HuH-7 (cell line): ENCODE data around the gene NUTM2D.
"Not testable (repeated sequence)": the region's sequence is repeated elsewhere in the genome, so short reads cannot be mapped to it uniquely, and the experiment has no call there.

Source experiments
- DNase-seq: peaks from one replicate; pipeline ENCODE4 v3.0.0; 2011; ENCODE audit warnings: low spot score

NUTM2D gene

DNA sequence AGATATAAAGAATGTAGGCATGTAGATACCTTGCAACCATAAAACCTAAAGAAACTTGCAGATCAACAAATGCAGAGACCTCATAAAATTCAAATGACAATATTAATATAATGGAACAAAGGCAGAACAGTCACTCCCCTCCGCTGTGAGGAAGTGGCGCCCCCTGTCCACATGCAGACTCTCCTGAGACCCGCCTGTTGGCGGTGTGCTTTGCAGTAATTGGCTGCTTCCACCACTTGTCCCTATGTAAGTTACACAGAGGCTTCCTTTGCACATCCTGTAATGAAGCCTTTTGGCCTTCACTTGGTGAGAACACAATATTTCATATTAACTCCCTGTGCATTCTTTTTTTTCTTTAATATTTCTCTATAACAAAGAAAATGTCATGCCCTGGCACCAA is 21.6 kb downstream of the NUTM2D start:
- DNase-seq: not testable (repeated sequence)

DNA sequence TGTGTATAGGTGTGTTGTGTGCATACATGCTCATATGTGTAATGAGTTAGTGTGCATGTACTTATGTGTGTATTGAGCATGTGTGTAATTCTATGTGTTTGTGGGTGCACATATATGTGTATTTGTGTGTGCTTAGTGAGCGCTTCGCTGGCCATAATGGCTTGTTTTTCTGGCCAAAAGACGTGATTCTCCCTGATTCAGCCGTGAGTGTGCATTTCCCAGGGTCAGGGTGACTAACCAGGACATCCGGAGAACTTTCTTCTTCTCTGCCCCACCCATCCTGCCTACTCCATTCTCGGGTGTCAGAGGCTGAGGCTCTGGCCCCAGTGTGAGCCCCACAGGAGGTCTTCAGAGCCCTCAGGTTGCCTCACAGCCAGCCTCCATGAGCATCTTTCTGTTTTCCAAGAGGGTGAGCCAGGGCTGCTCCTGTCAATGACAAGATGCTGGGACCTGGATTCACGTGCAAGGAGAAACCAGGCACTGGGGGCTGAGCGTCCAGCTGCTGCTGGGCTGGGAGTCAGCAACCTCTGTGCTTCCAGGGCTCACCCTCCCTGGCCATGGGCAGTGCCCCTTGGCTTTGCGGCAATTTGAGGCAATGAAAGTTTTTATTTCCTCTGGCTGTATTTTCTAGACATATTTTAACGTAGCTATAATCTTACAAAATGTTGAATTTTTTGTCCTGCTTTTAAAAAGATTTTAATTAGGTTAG is 25.8 kb downstream of the NUTM2D start:
- DNase-seq: not testable (repeated sequence)

DNA sequence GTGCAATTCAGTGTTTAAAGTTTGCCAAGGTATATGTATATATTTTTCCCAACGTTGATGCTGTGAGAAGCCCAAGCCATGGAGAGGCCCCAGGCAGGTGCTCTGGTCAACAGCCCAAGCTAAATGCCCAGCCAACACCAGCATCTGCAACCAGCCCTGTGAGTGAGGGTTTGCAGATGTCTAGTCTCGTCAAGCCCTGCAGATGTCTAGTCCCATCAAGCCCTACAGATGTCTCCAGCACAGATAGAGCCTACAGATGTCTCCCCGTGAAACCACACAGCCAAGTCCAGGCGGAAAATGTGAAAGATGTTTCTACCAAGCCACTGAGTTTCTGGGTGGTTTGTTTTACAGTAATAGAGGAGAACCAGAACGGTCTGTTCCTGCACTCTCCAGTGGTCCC is 26.7 kb downstream of the NUTM2D start:
- not testable (repeated sequence) for DNase-seq

DNA sequence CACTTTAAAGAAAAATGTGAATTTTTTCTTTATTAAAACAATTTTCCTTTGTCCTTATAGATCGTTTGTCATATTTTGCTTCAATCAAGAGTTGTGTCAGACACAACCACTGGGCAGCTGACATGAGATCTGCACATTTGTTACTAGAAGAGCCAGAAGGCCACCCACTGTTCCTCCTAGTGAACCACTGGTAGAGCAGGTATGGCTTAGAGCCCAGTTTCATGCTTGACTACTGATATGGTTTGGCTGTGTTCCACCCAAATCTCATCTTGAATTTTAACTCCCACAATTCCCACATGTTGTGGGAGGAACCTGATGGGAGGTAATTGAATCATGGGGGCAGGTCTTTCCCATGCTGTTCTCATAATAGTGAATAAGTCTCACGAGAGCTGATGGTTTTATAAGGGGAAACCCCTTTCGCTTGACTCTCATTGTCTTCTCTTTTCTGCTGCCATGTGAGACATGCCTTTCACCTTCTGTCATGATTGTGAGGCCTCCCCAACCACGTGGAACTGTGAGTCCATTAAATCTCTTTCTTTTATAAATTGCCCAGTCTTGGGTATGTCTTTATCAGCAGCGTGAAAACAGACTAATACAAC is 28.3 kb downstream of the NUTM2D start:
- DNase-seq: not testable (repeated sequence)

DNA sequence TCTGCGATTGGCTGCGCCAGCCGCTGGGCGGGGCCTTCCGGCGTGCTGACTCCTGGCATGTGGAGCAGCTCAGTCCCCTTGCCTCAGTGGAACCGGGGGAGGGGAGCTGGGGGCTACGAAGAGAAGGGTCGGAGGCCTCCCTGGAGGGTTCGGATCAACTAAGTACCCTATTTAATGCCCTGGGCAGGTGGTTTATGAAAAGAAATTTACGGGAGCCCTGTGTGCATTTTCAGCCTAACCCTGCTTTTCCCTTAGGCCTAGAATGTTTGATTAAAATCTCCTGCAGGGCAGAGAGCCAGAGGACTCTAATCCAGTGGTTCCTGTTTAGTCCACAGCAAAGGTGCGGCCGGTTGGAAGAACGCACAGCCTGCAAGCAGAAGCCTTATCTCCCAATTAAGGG is 33.8 kb downstream of the NUTM2D start:
- not testable (repeated sequence) for DNase-seq

DNA sequence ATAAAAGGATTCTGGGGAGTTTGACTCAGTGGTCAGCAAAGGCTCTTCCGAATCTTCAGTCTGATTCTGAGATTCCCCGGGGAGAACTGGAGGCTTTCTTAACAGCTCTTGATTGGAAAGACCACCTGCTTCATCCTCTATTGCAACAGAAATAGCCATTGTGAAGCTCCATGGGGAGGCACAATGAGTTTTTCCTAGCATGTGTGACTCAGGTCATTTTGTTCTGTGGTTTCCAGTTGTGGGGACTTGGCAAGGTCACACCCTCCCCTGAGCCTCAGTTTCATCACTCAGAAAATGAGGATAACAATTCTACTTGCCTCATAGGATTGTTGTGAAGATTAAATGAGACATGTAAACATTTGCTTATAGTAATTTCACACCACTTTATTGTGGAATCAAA is 38.7 kb downstream of the NUTM2D start:
- not testable (repeated sequence) for DNase-seq

DNA sequence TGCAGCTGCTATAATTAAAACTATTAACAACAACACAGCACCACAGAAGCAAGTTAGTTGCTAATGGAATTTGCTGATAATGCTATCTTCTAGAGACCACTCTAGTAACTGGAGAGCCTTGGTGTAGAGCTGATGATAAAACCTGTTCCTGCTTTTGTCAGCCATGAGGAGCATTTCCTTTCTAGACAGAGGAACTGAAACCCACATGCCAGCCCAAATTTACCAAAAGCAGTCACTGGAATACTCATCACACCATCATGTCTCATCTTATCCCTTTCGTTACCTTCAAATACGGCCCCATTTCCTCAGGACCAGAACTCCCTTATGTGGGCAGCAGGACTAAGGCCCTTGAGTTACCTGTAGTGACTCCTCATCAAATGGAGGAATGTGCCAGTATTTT is 40.9 kb downstream of the NUTM2D start:
- not testable (repeated sequence) for DNase-seq

DNA sequence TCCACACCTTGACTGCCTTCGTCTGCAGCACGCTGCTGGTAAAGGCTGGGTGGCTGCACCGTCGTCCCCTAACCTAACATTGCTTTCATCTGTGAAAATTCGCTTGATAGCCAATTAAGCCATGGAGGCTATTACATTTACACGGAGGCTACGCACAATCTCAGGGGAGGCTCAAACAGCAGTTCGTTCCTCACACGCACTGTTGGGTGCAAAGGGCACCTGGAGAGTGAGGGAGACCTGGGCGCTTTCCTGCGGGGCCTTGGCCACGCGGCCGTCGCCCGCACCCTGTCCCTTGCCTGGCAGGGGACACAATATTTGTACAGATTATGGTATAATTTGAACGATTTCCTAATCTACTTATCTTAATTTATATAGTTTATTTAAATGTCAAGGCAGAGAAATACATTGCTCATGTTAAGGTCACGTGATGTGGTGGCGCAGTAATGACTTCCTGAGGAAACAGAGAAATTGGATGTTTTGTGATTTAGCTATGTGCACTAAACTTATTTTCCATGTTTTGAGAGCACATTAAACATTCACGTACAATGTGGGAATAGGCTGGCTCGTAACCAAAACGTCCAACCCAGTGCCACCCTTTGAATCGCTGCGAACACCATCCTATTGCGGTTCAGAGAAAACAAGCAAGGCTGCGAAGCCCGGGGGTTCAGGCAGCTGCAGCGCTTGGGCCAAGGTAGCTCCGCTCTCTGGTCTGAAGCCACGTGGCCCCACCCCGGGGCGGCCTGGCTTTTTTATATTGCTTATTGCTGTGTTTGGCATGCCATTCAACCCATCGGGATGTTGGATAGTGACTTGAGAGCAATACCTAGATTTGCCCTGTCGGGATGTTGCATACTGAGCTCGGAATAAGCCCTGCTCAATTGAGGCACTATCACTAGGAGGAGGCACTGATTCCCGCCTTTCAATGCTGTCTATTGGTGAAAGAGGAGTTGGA is 50.2 kb downstream of the NUTM2D start:
- DNase-seq: not testable (repeated sequence)

DNA sequence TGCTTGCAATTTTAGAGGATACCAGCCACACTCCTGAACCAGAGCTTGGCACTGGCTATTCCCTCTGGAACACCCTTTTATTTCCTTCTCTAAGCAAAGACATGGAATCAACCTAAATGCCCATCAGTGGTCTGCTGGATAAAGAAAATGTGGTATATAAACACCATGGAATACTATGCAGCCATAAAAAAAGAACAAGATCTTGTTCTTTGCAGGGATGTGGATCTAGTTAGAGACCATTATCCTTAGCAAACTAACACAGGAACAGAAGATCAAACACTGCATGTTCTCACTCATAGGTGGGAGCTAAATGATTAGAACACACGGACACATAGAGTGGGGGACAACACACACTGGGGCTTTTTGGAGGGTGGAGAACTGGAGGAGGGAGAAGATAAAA is 56.4 kb downstream of the NUTM2D start:
- DNase-seq: not testable (repeated sequence)
